ENCODE results near the gene PNPO. TPM values are rescaled to one million over a fixed set of nuclear protein-coding genes. Genes with fewer than 3 reads are reported as not detected.
A peak's percentile ranks its signal among the peaks of the same experiment; 100 is the strongest.

Gene PNPO
- 10 to 100 TPM in 7 of 12 donors, 1 to 10 TPM in 4, not detected in 1; 7.4 to 29.2 (median 10.7) TPM for polyA plus RNA-seq (ENCODE audit: insufficient read length in 12 of 12)
- long read RNA-seq, donor 1, transcript PNPO-217 (7 exons, 3,465 nt): major isoform, 5 of 6 reads
- long read RNA-seq, donor 1, partial matches to known transcripts: 0 of 6 reads
- long read RNA-seq, donor 1, other reads (novel, unspliced or antisense): 0 of 6 reads
- long read RNA-seq, donor 2, transcript PNPO-217 (7 exons, 3,465 nt): major isoform, 7 of 8 reads
- long read RNA-seq, donor 2, partial matches to known transcripts: 0 of 8 reads
- long read RNA-seq, donor 2, other reads (novel, unspliced or antisense): 0 of 8 reads
- long read RNA-seq, donor 3, partial matches to known transcripts: 0 of 2 reads
- long read RNA-seq, donor 3, other reads (novel, unspliced or antisense): 0 of 2 reads
- long read RNA-seq, donor 4: 0 reads
- long read RNA-seq, donor 5, partial matches to known transcripts: 0 of 1 reads
- long read RNA-seq, donor 5, other reads (novel, unspliced or antisense): 0 of 1 reads
- long read RNA-seq, donor 6, partial matches to known transcripts: 0 of 1 reads
- long read RNA-seq, donor 6, other reads (novel, unspliced or antisense): 0 of 1 reads
- long read RNA-seq, donor 7, partial matches to known transcripts: 0 of 1 reads
- long read RNA-seq, donor 7, other reads (novel, unspliced or antisense): 0 of 1 reads
- long read RNA-seq, donor 8, partial matches to known transcripts: 0 of 2 reads
- long read RNA-seq, donor 8, other reads (novel, unspliced or antisense): 0 of 2 reads
- long read RNA-seq, donor 9, partial matches to known transcripts: 9 of 11 reads
- long read RNA-seq, donor 9, other reads (novel, unspliced or antisense): 0 of 11 reads
- long read RNA-seq, donor 10, partial matches to known transcripts: 0 of 2 reads
- long read RNA-seq, donor 10, other reads (novel, unspliced or antisense): 0 of 2 reads
- long read RNA-seq, donor 11, partial matches to known transcripts: 0 of 4 reads
- long read RNA-seq, donor 11, other reads (novel, unspliced or antisense): 0 of 4 reads

DNA sequence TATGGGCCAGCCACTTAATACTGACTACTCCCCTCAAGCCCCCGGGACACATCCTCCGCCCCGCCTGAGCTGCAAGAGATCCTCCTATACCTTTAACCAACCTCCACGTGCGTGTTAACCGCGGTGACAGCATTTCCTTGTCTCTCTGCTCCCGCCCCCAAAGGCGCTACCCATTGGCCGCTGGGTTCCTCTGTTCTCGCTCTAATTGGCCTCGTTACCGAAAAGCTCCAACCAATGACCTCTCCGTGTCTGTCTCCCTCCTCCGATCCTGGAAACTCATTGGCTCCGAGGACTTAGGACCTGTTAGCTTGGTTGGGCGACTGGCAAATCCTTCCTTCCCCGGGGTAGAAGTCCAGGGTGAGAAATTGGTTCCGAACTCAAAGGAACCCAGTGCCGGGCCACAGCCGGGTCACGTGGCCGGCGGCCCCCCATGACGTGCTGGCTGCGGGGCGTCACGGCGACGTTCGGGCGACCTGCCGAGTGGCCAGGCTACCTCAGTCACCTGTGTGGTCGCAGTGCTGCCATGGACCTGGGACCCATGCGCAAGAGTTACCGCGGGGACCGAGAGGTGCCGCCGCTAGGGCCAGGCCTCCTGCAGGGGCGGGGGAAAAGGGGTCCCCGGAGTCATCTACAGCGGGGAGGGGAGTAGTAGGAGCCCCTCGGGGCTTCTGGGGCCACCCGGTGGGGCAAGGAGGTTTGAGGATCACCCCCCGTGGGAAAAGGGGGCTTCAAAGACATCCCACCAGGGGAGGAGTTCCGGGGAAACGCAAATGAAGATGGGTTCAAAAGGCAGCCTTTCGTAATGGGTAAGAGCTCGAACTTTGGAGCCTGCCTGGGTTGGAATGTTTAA is at the start of gene PNPO:
Gene PNPO (plus strand): TSS at position 326 of the 850 bp plus-strand sequence. CDS start 105 bp downstream, at position 431.
- peak; percentile 94 for DNase-seq

DNA sequence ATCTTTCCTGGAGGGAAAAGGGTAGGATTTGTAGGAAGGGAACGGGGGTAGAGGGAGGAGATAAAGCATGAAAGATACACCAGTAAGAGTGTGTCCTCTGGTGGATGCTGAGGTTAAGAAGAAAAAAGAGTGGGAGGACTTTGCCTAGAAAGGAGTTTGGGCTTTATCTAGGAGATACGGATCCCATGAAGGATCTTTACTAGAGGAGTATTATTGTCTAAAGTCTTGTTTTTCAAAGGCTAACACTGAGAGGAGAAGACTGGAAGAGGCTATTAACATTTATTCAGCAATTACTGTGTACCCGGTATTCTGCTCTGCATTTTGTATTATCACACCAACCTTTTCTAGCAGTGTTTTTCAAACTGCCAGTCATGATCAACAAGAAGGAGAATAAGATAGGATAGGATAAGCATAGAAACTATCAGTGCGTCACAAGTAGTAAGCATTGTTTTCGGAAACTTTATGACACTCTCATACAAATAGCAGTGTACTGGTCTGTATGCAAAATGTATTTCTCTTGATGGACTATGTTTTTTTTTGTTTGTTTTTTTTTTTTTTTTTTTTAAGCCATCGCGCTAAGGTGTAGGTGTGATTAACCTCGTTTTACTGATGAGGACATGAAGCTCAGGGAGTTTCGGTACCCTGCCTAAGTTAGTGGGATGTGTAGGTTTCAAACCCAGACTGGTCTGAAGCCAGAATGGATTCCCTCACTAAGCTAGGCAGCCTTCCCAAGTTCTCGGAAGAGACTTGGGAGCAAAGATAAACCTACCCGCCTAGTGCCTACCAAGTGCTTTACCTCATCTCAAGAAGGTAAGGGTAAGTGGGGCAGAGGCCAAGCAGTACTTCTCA is 46.6 kb upstream of the PNPO start:
- DNase-seq: no peak

DNA sequence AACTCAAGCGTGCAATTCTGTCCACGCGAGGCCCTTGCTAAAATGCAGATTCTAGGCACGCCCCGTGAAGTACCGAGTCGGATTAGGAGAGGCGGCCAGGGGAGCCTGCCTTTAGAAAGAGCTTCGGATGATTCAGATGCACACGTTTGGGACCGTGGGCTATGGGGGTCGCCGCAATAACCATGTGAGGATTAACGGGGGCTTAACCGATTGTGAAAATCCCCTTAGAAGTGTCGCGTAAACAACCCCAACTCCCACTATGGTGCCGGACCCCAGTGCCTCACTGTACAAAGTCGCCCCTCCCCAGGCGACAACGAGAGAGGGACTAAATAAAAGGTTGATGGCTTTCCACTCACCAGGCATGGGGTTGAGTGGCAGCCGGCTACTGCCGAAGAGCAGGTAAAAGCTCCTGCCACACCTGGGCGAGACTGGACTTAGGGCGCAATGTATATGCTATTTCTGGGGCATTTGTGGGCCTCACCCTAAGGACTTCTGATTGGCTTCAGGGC is 46.0 kb upstream of the PNPO start:
- DNase-seq: no peak

DNA sequence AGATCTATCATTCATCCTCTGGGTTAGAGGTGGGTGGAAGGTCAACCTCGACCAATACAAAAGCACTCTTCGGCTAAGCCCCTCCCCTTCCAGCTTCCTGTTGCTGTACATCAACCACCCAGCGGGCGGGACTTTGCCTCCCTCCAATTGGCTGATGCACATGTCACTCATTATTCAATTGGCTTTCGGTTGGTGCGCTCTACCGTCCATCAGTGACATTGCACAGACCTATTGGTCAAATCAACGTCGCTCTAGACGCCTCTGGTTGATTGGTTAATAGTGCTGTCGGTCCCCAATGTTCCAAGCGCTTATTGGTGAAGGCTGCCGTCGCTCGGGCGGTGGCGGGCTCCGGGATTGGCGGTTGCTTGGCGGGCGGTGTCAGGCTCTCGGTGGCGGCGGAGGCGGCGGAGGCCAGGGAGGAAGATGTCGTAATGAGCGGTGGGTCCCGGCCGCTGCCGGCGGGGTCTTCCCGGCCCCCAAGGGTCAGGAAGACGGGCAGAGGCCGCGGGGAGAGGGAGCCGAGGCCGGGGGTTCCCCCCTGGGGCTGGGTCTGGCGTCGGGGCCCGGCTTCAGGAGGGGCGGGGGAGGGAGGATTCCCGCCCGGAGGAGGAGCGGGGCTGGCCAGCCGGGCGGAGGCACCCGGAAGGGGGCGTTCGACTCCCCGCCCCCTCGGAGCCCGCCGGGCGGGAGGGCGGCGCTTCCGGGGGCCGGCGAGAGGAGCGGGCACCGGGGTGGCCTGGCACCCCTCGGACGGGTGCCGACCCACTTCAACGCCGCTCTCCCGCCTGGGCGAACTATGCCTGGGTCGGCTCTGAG is 45.3 kb upstream of the PNPO start, which contains the start of gene SP2:
Gene SP2 (plus strand): TSS at position 381 of the 816 bp plus-strand sequence. CDS start 51 bp downstream, at position 432.
- DNase-seq: peak; percentile 100

DNA sequence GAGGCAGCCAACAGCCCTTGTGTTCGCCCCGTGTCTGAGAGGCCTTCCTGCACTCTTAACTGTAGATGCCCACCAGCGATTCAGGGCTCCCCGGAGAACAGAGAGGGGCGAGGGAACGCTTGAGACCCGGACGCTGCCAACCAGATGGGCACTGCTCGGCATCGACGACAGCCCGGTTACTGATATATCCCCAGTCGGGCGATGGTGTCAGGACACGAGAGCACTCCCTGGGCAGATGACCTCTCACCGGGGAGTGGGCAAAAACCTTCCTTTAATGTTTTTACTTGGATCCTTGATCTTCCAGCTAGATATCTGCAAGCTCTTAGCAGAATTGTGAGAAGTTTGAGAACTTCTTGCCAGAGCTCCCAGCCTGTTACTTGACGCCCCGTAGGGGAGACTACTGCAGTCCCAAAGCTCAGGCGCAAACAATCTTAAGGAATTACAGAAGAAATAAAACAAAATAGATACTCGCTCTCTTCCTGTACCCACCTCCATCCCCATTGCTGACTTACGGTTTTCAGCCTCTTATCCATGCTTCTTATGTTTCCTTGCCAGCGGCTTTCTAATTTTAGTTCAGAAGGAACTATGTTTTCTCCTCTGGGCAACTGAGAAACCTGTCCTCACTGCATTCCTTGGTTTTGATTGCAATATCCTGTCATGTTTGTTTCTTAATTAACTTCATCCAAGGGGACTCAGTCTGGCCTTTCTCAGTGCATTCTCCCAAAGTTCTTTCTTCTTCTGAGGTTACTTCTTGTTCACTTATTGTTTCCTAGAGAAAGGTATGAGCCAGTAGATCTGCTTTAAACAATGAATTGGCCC is 44.5 kb upstream of the PNPO start:
- DNase-seq: no peak

DNA sequence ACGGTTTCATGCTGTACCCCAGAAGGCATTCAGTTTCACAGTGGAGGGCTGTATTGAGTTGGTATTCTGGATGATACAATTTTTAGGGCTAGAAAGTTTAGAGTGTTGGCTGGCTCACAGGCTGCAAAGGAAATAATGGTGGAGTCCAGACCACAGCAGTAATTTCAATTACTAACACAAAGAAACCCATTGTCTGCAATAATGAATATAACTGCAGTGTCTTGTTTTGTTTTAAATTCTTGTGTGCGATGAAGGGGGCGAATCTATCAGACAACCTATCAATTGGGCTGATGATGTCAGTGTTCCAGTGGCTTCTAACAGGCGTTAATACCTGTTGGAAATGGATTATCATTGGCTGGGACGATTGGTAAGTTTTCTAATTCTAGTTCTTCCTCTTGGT is 43.8 kb upstream of the PNPO start:
- no peak for DNase-seq

DNA sequence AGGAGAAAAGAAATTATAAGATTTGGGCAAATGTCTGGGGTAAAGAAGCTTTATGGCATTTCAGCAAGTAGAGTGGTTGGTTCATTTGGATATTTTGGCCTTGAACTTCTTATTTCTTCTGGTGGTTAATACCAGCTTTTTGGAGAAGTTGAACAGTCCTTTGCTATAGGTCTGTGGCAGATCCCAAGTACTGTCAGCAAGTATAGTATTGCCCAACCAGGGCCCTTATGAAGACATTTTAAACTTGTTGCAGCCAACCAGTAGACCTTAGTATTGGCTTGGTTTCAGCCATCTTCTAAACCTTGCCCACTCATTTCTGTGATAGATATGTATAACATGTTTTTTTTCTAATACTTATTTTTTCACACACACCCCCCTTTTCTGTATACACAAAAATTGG is 43.1 kb upstream of the PNPO start:
- DNase-seq: no peak

DNA sequence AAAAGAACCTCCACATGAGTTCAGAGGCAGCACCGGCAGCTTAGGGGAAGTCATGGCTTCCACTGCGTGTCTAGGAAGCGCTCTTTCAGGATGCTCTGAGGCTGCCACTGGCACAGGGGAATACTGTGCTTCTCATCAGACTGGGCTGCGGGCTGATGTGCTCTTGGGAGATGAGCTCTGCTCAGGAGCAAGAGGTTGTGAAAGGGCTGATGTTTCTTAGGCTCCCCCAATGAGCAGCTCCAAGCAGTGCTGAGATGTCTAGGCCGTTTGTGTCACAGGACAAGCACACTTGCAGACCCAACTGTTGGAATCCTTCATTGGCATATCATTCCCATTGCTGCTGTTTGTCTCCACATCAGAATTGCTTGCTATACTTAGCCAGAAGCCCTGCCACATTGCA is 41.7 kb upstream of the PNPO start:
- no peak for DNase-seq

DNA sequence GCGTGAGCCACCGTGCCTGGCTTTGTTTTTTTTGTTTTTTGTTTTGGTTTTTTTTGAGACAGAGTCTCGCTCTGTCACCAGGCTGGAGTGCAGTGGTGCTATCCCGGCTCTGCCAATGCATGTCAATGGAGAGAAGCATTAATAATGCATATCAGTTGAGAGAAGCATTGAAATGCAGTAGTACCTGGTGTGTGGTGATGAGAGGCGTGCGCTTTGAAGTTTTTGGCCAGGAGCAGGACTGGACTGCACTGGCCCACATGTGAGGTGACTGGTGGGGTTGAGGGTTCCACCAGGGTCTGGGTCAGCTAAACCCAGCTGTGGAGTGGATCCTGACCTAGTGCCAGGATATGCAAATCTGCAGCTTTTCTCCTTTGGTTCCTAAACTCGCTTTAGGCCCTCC is 39.9 kb upstream of the PNPO start:
- DNase-seq: no peak

DNA sequence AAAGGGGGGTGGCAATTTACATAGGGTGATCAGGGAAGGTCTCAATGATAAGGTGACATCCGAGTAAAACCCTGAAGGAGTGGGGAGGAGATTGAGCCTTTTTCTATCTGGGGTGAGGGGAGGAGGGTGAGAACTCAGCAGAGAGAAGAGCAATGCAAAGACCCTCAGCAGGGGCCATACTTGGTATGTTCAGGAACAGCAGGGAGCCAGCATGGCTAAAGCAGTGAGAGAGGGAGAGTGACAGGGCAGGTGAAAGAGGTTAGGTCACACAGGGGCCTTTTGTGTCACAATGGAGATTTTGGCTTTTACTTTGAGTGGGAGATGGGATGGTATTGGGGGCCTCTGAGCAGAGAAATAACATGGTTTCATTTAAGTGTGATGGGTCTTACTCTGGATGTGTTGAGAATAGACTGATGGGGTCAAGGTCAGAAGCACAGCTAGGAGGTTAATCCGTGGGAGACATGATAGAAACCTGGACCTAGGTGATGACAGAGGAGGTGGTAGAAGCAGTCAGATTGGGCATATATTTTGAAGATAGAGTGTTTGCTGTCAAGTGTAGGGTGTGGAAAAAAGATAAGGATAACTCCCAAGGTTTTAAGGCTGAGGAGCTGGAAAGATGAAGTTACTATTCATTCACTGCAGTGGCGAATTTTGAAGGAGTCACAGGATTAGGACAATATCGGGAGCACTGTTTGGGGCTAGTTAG is 39.2 kb upstream of the PNPO start:
- no peak for DNase-seq

DNA sequence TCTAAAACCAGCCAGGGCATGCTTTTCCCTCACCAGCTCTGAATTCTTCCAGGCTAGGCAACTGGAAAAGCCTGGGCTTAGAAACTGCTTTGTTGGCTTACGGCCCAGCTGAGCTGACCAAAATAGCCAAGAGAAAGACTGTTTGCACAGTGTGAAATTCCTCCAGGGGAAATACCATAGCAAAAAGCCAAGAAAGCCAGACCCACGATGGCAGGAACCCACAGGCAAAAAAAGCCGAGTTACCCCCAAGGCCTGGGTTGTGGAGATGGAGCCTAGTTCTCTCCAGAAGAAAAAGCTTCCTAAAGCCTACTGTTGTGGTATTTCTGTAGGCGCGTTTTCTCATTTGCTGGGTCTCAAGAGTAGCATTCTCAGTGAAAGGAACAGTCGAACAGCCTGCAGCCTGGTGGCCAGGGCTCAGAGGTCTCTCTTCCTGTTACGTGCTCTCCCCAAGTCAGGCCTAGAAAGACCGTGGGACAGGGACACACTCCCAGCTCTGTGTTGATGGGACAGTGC is 36.1 kb upstream of the PNPO start:
- peak; percentile 83 for DNase-seq

DNA sequence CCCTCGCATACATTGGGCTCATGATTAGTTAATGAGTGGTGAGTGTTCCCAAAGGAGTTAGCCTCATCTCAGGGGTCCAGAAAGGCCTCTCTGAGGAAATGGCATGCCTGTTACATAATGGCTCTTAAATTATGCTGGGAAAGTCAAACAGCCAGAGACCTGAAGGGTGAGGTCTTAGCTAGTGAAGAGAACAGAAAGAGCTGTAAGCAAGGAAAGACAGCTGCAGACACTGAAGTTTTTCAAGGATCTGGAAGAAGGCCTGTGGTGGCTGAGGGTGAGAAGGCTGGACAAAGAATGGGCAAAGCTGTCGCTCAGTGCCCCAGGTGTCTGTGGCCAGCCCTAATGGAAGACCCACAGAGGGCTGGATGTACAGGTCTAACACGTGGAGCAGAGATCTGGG is 34.9 kb upstream of the PNPO start:
- DNase-seq: no peak

DNA sequence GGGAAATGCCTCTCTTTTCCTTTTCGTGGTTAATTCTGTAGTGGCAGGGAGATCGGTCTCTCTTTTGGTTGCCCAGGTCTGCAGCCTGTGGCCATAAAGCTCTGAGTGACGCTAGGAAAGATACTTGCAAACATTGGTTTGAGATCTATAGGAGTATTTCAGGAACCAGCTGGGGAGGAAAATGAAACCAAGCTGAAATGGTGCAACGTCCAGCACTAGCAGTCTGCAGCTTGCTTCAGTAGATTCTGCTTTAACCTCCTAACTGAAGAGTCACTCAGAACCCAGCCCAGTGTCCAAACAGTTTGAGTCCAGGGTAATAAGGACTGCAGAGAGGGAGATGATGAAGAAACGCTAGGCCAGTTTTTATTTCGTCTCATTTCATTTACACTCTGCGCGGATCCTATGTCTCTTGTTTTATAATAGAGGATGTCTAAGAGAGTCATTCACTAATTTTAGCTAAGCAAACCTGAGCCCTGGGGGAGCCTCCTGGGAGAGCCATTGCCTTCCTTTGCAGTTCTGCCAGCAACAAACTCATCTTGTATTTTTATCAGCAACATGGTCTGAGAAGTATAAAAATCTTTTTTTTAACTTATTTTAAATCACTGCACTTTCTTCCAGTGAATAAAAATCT is 33.3 kb upstream of the PNPO start:
- DNase-seq: no peak

DNA sequence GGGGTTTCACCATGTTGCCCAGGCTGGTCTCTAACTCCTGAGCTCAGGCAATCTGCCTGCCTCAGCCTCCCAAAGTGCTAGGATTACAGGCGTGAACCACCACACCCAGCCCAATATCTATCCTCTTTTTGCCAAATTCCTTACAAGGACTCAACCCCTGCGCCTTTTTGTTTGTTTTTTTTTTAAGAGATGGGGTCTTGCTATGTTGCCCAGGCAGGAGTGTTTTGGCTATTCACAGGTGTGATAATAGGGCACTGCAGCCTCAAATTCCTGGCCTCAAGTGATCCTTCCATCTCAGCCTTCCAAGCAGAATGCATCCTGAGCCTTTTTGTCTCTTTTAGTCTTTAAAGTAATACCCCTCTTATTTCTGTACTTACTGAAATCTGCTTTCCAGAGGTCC is 28.3 kb upstream of the PNPO start:
- DNase-seq: no peak

DNA sequence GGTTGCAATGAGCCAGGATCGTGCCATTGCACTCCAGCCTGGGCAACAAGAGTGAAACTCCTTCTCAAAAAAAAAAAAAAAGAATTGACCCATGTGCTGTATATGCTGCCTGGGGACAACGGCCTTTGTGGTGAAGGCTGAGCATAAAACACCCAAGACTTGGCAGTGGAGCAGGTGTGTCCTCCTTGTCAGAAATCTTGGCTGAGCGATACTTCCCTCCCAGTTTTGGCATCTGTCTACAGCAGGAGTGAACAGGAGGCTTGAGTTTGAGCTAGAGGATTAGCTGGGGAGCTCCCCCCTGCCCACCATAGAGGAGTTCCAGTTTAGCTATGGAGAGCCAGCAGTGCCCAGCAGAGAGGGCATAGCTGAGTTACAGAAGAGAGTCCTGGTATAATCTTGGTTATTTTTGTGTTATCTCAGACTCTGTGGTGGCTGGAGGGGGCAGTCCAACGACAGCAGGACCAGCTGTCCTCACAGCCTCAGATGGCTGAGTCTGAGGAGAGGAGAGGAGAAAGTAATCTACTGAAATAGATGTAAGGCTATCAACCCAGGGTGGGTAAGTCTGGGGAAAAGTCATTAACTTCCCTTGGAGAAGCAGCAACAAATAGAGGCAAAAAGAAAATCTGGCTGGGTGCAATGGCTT is 26.9 kb upstream of the PNPO start:
- no peak for DNase-seq

DNA sequence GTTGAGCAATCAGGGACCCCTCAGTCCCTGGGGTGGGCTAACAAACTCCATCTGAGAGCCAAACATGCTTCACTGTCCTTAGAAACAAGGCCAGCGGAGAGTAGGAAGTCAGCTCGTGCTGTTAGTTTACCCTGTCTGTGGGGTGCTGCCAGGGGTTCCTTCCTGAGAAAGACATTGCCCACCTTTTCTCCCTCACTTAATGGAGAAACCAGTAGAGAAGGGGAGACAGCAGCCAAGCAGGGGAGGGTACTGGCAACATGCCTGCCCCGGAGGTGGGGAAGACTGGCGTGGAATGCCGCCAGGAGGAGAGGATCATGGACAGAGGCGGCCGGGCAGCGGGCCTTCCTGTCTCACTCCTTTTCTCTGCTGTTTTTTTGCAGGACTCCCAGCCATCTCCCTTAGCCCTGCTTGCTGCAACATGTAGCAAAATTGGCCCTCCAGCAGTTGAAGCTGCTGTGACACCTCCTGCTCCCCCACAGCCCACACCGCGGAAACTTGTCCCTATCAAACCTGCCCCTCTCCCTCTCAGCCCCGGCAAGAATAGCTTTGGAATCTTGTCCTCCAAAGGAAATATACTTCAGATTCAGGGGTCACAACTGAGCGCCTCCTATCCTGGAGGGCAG is 25.5 kb upstream of the PNPO start:
- DNase-seq: peak; percentile 59

Data from muscle of arm (tissue), 14 donors.